ENCODE measurements around the gene RAD51. TPM values are rescaled to one million over a fixed set of nuclear protein-coding genes. Genes with fewer than 3 reads are reported as not detected.

RAD51 gene
- total RNA-seq, 1 experiment from 2014 or later, result 30.3 TPM

GRCh38 chr15:40721701-40722100 is 26.7 kb downstream of the RAD51 start:
- Histone ChIP-seq H3K4me3 (ENCODE audit: low read depth in 2 of 2, low read length in 2 of 2) (no peak overlapping the region), H3K27ac (ENCODE audit: low read length) (no peak overlapping the region), H3K9me3 (ENCODE audit: control insufficient read depth, insufficient read depth, low read depth, low read length) (no peaks in the 10 kb centered on the region), H3K36me3 (ENCODE audit: control insufficient read depth, insufficient read depth, low read length) (no peaks in the 10 kb centered on the region), H3K27me3 (ENCODE audit: control insufficient read depth, insufficient read depth, low read length) (no peaks in the 10 kb centered on the region), H3K4me1 (ENCODE audit: control insufficient read depth, insufficient read depth, low read length) (no peaks in the 10 kb centered on the region)
- DNase-seq (ENCODE audit: low read depth, low spot score), result no peak
- in situ Hi-C loops (cut with HindIII; ENCODE audit: low pct_unique_long_range_greater_than_20kb, low sequenced_read_pairs), result no loop called here
- ATAC-seq, result no peak
- CTCF ChIA-PET, result no interaction called here
- POLR2A ChIA-PET, result no interaction called here
- intact Hi-C loops (cut with micrococcal nuclease; ENCODE audit: unreplicated experiment), result no loop called here
- TF ChIP-seq POLR2AphosphoS5 (IDR thresholded peaks at IDR 0.05; ENCODE audit: low read depth, low read length) (no peak), CTCF (IDR thresholded peaks at IDR 0.05) (no peak), TCF7L2 (IDR thresholded peaks at IDR 0.05; ENCODE audit: low read depth, low read length) (no peak), SIN3A (IDR thresholded peaks at IDR 0.05; ENCODE audit: borderline replicate concordance, insufficient read depth, low read depth, low read length) (no peak)
- TF ChIP-seq, protein P1, sequence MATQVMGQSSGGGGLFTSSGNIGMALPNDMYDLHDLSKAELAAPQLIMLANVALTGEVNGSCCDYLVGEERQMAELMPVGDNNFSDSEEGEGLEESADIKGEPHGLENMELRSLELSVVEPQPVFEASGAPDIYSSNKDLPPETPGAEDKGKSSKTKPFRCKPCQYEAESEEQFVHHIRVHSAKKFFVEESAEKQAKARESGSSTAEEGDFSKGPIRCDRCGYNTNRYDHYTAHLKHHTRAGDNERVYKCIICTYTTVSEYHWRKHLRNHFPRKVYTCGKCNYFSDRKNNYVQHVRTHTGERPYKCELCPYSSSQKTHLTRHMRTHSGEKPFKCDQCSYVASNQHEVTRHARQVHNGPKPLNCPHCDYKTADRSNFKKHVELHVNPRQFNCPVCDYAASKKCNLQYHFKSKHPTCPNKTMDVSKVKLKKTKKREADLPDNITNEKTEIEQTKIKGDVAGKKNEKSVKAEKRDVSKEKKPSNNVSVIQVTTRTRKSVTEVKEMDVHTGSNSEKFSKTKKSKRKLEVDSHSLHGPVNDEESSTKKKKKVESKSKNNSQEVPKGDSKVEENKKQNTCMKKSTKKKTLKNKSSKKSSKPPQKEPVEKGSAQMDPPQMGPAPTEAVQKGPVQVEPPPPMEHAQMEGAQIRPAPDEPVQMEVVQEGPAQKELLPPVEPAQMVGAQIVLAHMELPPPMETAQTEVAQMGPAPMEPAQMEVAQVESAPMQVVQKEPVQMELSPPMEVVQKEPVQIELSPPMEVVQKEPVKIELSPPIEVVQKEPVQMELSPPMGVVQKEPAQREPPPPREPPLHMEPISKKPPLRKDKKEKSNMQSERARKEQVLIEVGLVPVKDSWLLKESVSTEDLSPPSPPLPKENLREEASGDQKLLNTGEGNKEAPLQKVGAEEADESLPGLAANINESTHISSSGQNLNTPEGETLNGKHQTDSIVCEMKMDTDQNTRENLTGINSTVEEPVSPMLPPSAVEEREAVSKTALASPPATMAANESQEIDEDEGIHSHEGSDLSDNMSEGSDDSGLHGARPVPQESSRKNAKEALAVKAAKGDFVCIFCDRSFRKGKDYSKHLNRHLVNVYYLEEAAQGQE (IDR thresholded peaks at IDR 0.05; ENCODE audit: insufficient read depth in 1 of 2, low read depth in 2 of 2, low read length in 1 of 2), result no peak
- no TSS peak for BruUV-seq (replicated peaks)

DNA sequence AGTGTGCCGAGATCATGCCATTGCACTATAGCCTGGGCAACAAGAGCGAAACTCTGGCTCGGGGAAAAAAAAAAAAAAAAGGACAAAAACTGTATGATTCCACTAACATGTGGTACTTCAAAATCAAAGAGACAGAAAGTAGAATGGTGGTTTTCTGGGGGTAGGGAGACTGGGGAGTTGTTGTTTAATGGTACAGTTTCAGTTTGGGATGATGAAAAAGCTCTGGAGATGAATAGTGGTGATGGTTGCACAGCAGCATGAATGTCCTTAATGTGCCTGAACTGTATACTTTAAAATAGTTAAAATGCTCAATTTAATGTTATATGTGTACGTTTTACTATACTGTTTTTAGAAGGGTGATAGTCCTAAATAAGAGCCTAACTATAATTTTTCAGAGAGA is 27.4 kb downstream of the RAD51 start:
- no TSS peak for BruUV-seq (replicated peaks)
- DNase-seq (ENCODE audit: low read depth, low spot score) (no peak), ATAC-seq (no peak)
- Histone ChIP-seq H3K27me3 (ENCODE audit: control insufficient read depth, insufficient read depth, low read length) (no peaks in the 10 kb centered on the region), H3K27ac (ENCODE audit: low read length) (no peak overlapping the region), H3K4me3 (ENCODE audit: low read depth in 2 of 2, low read length in 2 of 2) (no peak overlapping the region), H3K4me1 (ENCODE audit: control insufficient read depth, insufficient read depth, low read length) (no peaks in the 10 kb centered on the region), H3K9me3 (ENCODE audit: control insufficient read depth, insufficient read depth, low read depth, low read length) (no peaks in the 10 kb centered on the region), H3K36me3 (ENCODE audit: control insufficient read depth, insufficient read depth, low read length) (no peaks in the 10 kb centered on the region)
- POLR2A ChIA-PET, result no interaction called here
- TF ChIP-seq, protein P1 (IDR thresholded peaks at IDR 0.05; ENCODE audit: insufficient read depth in 1 of 2, low read depth in 2 of 2, low read length in 1 of 2), result no peak
- TF ChIP-seq CTCF (IDR thresholded peaks at IDR 0.05) (no peak), POLR2AphosphoS5 (IDR thresholded peaks at IDR 0.05; ENCODE audit: low read depth, low read length) (no peak), TCF7L2 (IDR thresholded peaks at IDR 0.05; ENCODE audit: low read depth, low read length) (no peak), SIN3A (IDR thresholded peaks at IDR 0.05; ENCODE audit: borderline replicate concordance, insufficient read depth, low read depth, low read length) (no peak)
- CTCF ChIA-PET, result no interaction called here
- intact Hi-C loops (cut with micrococcal nuclease; ENCODE audit: unreplicated experiment) (no loop called here), in situ Hi-C loops (cut with HindIII; ENCODE audit: low pct_unique_long_range_greater_than_20kb, low sequenced_read_pairs) (no loop called here)
